Mesenchymal stem cell (in vitro differentiated cells and primary cell): Measurements from ENCODE around the gene GNG4.

Experiments
- DNase-seq: peaks from one replicate; pipeline ENCODE4 v3.0.0-alpha.2; 2013
- H2AFZ ChIP-seq: one replicate; pipeline ENCODE4 v1.6.1; 2013; ENCODE audit warnings: low read depth, mild to moderate bottlenecking, control low read depth, inconsistent platforms, low read length, moderate library complexity
- H2AK5ac ChIP-seq: 2 replicates; pipeline ENCODE4 v1.6.1; 2013; ENCODE audit warnings: low read length, moderate library complexity, mild to moderate bottlenecking, inconsistent platforms; ENCODE audit not compliant: severe bottlenecking
- H2BK120ac ChIP-seq: one replicate; pipeline ENCODE4 v1.6.1; 2013; ENCODE audit warnings: low read depth, mild to moderate bottlenecking, inconsistent platforms, low read length, moderate library complexity
- H2BK12ac ChIP-seq, 2 experiments: one replicate each; pipeline ENCODE4 v1.6.1; 2013; ENCODE audit warnings: inconsistent platforms in 2 of 2, low read length in 2 of 2, mild to moderate bottlenecking in 2 of 2, moderate library complexity in 2 of 2, control low read depth in 1 of 2
- H2BK15ac ChIP-seq: one replicate; pipeline ENCODE4 v1.6.1; 2013; ENCODE audit warnings: mild to moderate bottlenecking, low read depth, inconsistent platforms; ENCODE audit not compliant: poor library complexity, severe bottlenecking
- H2BK5ac ChIP-seq: 2 replicates; pipeline ENCODE4 v1.6.1; 2013; ENCODE audit warnings: low read depth, mild to moderate bottlenecking, low read length, control low read depth, inconsistent platforms; ENCODE audit not compliant: poor library complexity, severe bottlenecking
- H3K14ac ChIP-seq, 2 experiments: one replicate each; pipeline ENCODE4 v1.6.1; 2013; ENCODE audit warnings: inconsistent platforms in 2 of 2, low read length in 2 of 2, control low read depth in 1 of 2, mild to moderate bottlenecking in 1 of 2, moderate library complexity in 1 of 2
- H3K18ac ChIP-seq, 2 experiments: one replicate each; pipeline ENCODE4 v1.6.1; 2013; ENCODE audit warnings: inconsistent platforms in 2 of 2, low read length in 2 of 2, control low read depth in 1 of 2, low read depth in 1 of 2, mild to moderate bottlenecking in 1 of 2
- H3K23ac ChIP-seq, 2 experiments: one replicate each; pipeline ENCODE4 v1.6.1; 2013; ENCODE audit warnings: inconsistent platforms in 2 of 2, low read length in 2 of 2, mild to moderate bottlenecking in 2 of 2, moderate library complexity in 2 of 2, control low read depth in 1 of 2
- H3K27ac ChIP-seq: 2 replicates; pipeline ENCODE4 v1.5.1; 2013; ENCODE audit warnings: mild to moderate bottlenecking, moderate library complexity, low read length, control low read depth, inconsistent platforms; ENCODE audit not compliant: poor library complexity, severe bottlenecking
- H3K27me3 ChIP-seq, 2 experiments: 2 replicates each; pipeline versions ENCODE4 v1.6.1 to v1.7.0; 2013; ENCODE audit warnings: low read length in 2 of 2, mild to moderate bottlenecking in 2 of 2, moderate library complexity in 2 of 2, control low read depth in 1 of 2, inconsistent platforms in 1 of 2; ENCODE audit not compliant: control insufficient read depth in 1 of 2, insufficient read depth in 1 of 2
- H3K36me3 ChIP-seq, 2 experiments: 2 replicates each; pipeline versions ENCODE4 v1.6.1 to v1.7.0; 2013; ENCODE audit warnings: low read length in 2 of 2, control low read depth in 1 of 2, inconsistent platforms in 1 of 2, low read depth in 1 of 2, mild to moderate bottlenecking in 1 of 2; ENCODE audit not compliant: insufficient read depth in 2 of 2, control insufficient read depth in 1 of 2
- H3K4ac ChIP-seq, 2 experiments: one replicate each; pipeline ENCODE4 v1.6.1; 2013; ENCODE audit warnings: inconsistent platforms in 2 of 2, low read length in 2 of 2, mild to moderate bottlenecking in 2 of 2, moderate library complexity in 2 of 2, control low read depth in 1 of 2, low read depth in 1 of 2
- H3K4me1 ChIP-seq: 2 replicates; pipeline ENCODE4 v1.6.1; 2013; ENCODE audit warnings: low read depth, low read length, control low read depth; ENCODE audit not compliant: control insufficient read depth, insufficient read depth
- H3K4me2 ChIP-seq: 2 replicates; pipeline ENCODE4 v1.6.1; 2013; ENCODE audit warnings: low read length, mild to moderate bottlenecking, inconsistent platforms; ENCODE audit not compliant: poor library complexity, severe bottlenecking
- H3K4me3 ChIP-seq, 2 experiments: 2 replicates each; pipeline versions ENCODE4 v1.5.1 to v1.7.0; 2013; ENCODE audit warnings: low read length in 2 of 2, mild to moderate bottlenecking in 2 of 2, control low read depth in 1 of 2, low read depth in 1 of 2; ENCODE audit not compliant: insufficient read depth in 1 of 2
- H3K79me1 ChIP-seq: replicated peaks from 2 replicates; pipeline ENCODE4 v1.6.1; 2013; ENCODE audit warnings: mild to moderate bottlenecking, control low read depth, low read length, inconsistent platforms; ENCODE audit not compliant: poor library complexity, severe bottlenecking
- H3K9ac ChIP-seq: 2 replicates; pipeline ENCODE4 v1.7.0; 2013; ENCODE audit warnings: mild to moderate bottlenecking, low read length, moderate library complexity
- H3K9me3 ChIP-seq: 2 replicates; pipeline ENCODE4 v1.7.0; 2013; ENCODE audit warnings: mild to moderate bottlenecking, low read length; ENCODE audit not compliant: control insufficient read depth
- H4K8ac ChIP-seq: one replicate; pipeline ENCODE4 v1.6.1; 2013; ENCODE audit warnings: inconsistent platforms, mild to moderate bottlenecking, low read length, moderate library complexity
- H4K91ac ChIP-seq: one replicate; pipeline ENCODE4 v1.6.1; 2013; ENCODE audit warnings: mild to moderate bottlenecking, low read length, inconsistent platforms
- WGBS: methylation state at CpG from one replicate; pipeline ENCODE4 v1.1.7; 2013; ENCODE audit warnings: mixed read lengths; 5-methylcytosine and 5-hydroxymethylcytosine counted together

Gene GNG4

GRCh38 chr1:235642011-235642942, 7.3 kb downstream of the GNG4 start:
- no peaks in the 10 kb centered on the region for H3K36me3 ChIP-seq
- peak overlapping the region in 1 of 2 experiments; percentile 26 for H3K23ac ChIP-seq
- no peak overlapping the region for H4K8ac ChIP-seq
- H3K4ac ChIP-seq = no peak overlapping the region
- H4K91ac ChIP-seq = peak overlapping the region; percentile 35
- peak overlapping the region; percentile 30 for H2AFZ ChIP-seq
- peak; percentile 77 for DNase-seq
- no peak overlapping the region for H3K27ac ChIP-seq
- H2BK12ac ChIP-seq = peak overlapping the region in 1 of 2 experiments; percentile 4
- no peak overlapping the region for H2BK15ac ChIP-seq
- no peak overlapping the region for H2BK5ac ChIP-seq
- peaks cover 24 to 76% of the 10 kb centered on the region in 2 experiments for H3K27me3 ChIP-seq
- H3K9ac ChIP-seq = no peak overlapping the region
- no peak overlapping the region for H3K4me2 ChIP-seq
- H3K4me1 ChIP-seq = peaks cover 9% of the 10 kb centered on the region
- H2BK120ac ChIP-seq = no peak overlapping the region
- H3K79me1 ChIP-seq = no peaks in the 10 kb centered on the region
- no peak overlapping the region for H2AK5ac ChIP-seq
- no peak overlapping the region for H3K14ac ChIP-seq
- H3K9me3 ChIP-seq = no peaks in the 10 kb centered on the region
- H3K4me3 ChIP-seq = no peak overlapping the region
- WGBS = 44% methylated on average over 44 of the region's 47 CpGs
- peak overlapping the region; percentile 37 to 54 for H3K18ac ChIP-seq

- no peak overlapping the region for H3K18ac ChIP-seq
- no peaks in the 10 kb centered on the region for H3K79me1 ChIP-seq
- DNase-seq = no peak
- no peak overlapping the region for H4K8ac ChIP-seq
- H2AFZ ChIP-seq = no peak overlapping the region
- H3K27me3 ChIP-seq = peaks cover 28 to 74% of the 10 kb centered on the region in 2 experiments
- H2BK120ac ChIP-seq = no peak overlapping the region
- no peak overlapping the region for H2BK15ac ChIP-seq
- no peak overlapping the region for H3K4me3 ChIP-seq
- H3K4me2 ChIP-seq = no peak overlapping the region
- no peak overlapping the region for H3K4ac ChIP-seq
- no peaks in the 10 kb centered on the region for H3K36me3 ChIP-seq
- no peak overlapping the region for H3K14ac ChIP-seq
- H3K27ac ChIP-seq = no peak overlapping the region
- no peak overlapping the region for H2AK5ac ChIP-seq
- no peak overlapping the region for H2BK12ac ChIP-seq
- no peak overlapping the region for H3K23ac ChIP-seq
- H3K9ac ChIP-seq = no peak overlapping the region
- 90% methylated on average over 9 of the region's 12 CpGs for WGBS
- peaks cover 9% of the 10 kb centered on the region for H3K4me1 ChIP-seq
- no peaks in the 10 kb centered on the region for H3K9me3 ChIP-seq
- no peak overlapping the region for H2BK5ac ChIP-seq
- H4K91ac ChIP-seq = no peak overlapping the region
Observed at GRCh38 chr1:235640580-235640979, 9.0 kb downstream of the GNG4 start.

GRCh38 chr1:235639226-235640205, 10.1 kb downstream of the GNG4 start:
- WGBS = 84% methylated on average over 14 of the region's 14 CpGs
- no peak overlapping the region for H4K8ac ChIP-seq

More at GRCh38 chr1:235639226-235640205, 10.1 kb downstream of the GNG4 start:
- H2BK12ac ChIP-seq = no peak overlapping the region
- no peak overlapping the region for H4K91ac ChIP-seq
- H2BK5ac ChIP-seq = no peak overlapping the region
- no peak overlapping the region for H3K18ac ChIP-seq
- no peak overlapping the region for H3K4ac ChIP-seq
- H3K79me1 ChIP-seq = no peaks in the 10 kb centered on the region
- DNase-seq = no peak
- no peak overlapping the region for H2AK5ac ChIP-seq
- H3K36me3 ChIP-seq = no peaks in the 10 kb centered on the region
- H3K27ac ChIP-seq = no peak overlapping the region
- H3K27me3 ChIP-seq = peaks cover 28 to 69% of the 10 kb centered on the region in 2 experiments
- no peak overlapping the region for H3K4me2 ChIP-seq
- no peaks in the 10 kb centered on the region for H3K9me3 ChIP-seq
- H3K9ac ChIP-seq = no peak overlapping the region
- H3K23ac ChIP-seq = no peak overlapping the region
- H3K14ac ChIP-seq = no peak overlapping the region
- no peak overlapping the region for H2BK15ac ChIP-seq
- H3K4me1 ChIP-seq = peaks cover 9% of the 10 kb centered on the region
- no peak overlapping the region for H3K4me3 ChIP-seq
- H2AFZ ChIP-seq = no peak overlapping the region
- H2BK120ac ChIP-seq = no peak overlapping the region
